A549 (cell line): ENCODE measurements around the gene BCR. TPM values are rescaled to one million over a fixed set of nuclear protein-coding genes. Genes with fewer than 3 reads are reported as not detected.

Source experiments
- ATAC-seq, 2 experiments: fragments of 200-7000 bp in 1 of 2; fragments of >200 bp in 1 of 2; cut with Nextera tagmentation in 1 of 2; cut with Tn5 transposase in 1 of 2; 3 replicates each; pipeline versions ENCODE4 v1.8.0 to v1.9.1; 2018 to 2020; ENCODE audit warnings: mild to moderate bottlenecking in 1 of 2, moderate library complexity in 1 of 2
- CTCF ChIA-PET: fragments of 300-600 bp; sonication (Branson Sonifier 250); formaldehyde crosslinking; extraction: SDS; loops from one replicate; lab custom pipeline; 2021; ENCODE audit warnings: antibody characterized with exemption, inconsistent platforms; lab: Yijun Ruan, JAX
- POLR2A ChIA-PET: fragments of 350-600 bp; formaldehyde crosslinking; extraction: SDS; loops from one replicate; lab custom pipeline; 2021; ENCODE audit warnings: antibody characterized with exemption, inconsistent platforms; lab: Yijun Ruan, JAX
- DNase-seq, 2 experiments: peaks; one replicate each; pipeline versions ENCODE4 v3.0.0 to v3.0.0-alpha.2; 2011 to 2016; ENCODE audit warnings: low read depth in 1 of 2, low spot score in 1 of 2
- FAIRE-seq: peaks from 2 replicates; lab custom pipeline; 2011; peaks lifted over from hg19 to GRCh38; lab: Jason Lieb, UNC
- H3K27ac ChIP-seq, 2 experiments: fragments of >200 bp; sonication (Bioruptor Twin); formaldehyde crosslinking; 3 replicates each; pipeline ENCODE4 v1.5.1; 2016 to 2017
- H3K4me1 ChIP-seq: fragments of >200 bp; sonication (Bioruptor Twin); formaldehyde crosslinking; 3 replicates; pipeline ENCODE4 v1.6.1; 2016
- H3K4me2 ChIP-seq: fragments of >200 bp; sonication (Bioruptor Twin); formaldehyde crosslinking; 3 replicates; pipeline ENCODE4 v1.6.1; 2016
- H3K4me3 ChIP-seq: fragments of >200 bp; sonication (Bioruptor Twin); formaldehyde crosslinking; 3 replicates; pipeline ENCODE4 v1.5.1; 2016
- H3K9me3 ChIP-seq: fragments of >200 bp; sonication (Bioruptor Twin); formaldehyde crosslinking; 3 replicates; pipeline ENCODE4 v1.6.1; 2016
- BHLHE40 ChIP-seq: IDR thresholded peaks from 2 replicates; pipeline ENCODE4 v1.6.1; 2012; ENCODE audit warnings: low read depth, low read length, inconsistent platforms
- CBX2 ChIP-seq: fragments of 200-600 bp; sonication (generic); IDR thresholded peaks from 2 replicates; pipeline ENCODE4 v1.6.1; 2016; ENCODE audit warnings: low read depth, mild to moderate bottlenecking, borderline replicate concordance
- EP300 ChIP-seq, 2 experiments: fragments of >200 bp; sonication (Bioruptor Twin); formaldehyde crosslinking; IDR thresholded peaks; 2 replicates in 1 of 2; 3 replicates in 1 of 2; pipeline ENCODE4 v1.6.1; 2016 to 2017
- FOSB ChIP-seq: fragments of 250-450 bp; sonication (Bioruptor Pico); IDR thresholded peaks from 2 replicates; pipeline ENCODE4 v1.5.0; 2020; ENCODE audit warnings: mild to moderate bottlenecking, moderate library complexity
- FOXS1 ChIP-seq: fragments of 250-450 bp; sonication (Bioruptor Pico); IDR thresholded peaks from 2 replicates; pipeline ENCODE4 v1.5.0; 2020; ENCODE audit warnings: mild to moderate bottlenecking, moderate library complexity
- HEYL ChIP-seq: fragments of 250-450 bp; sonication (Bioruptor Pico); IDR thresholded peaks from 2 replicates; pipeline ENCODE4 v1.8.0; 2021; ENCODE audit warnings: mild to moderate bottlenecking, moderate library complexity
- HOXB5 ChIP-seq: fragments of 250-450 bp; sonication (Bioruptor Pico); IDR thresholded peaks from 2 replicates; pipeline ENCODE4 v1.5.0; 2020; ENCODE audit warnings: mild to moderate bottlenecking, moderate library complexity
- KDM1A ChIP-seq: fragments of 200-600 bp; sonication (generic); IDR thresholded peaks from 2 replicates; pipeline ENCODE4 v1.6.1; 2016; ENCODE audit warnings: low read depth, mild to moderate bottlenecking
- MAFK ChIP-seq: fragments of 450-650 bp; IDR thresholded peaks from 2 replicates; pipeline ENCODE4 v1.6.1; 2014; ENCODE audit not compliant: partially characterized antibody
- MAX ChIP-seq: IDR thresholded peaks from 2 replicates; pipeline ENCODE4 v1.6.1; 2012
- MYC ChIP-seq: IDR thresholded peaks from 2 replicates; pipeline ENCODE4 v1.6.1; 2012; ENCODE audit warnings: mild to moderate bottlenecking, inconsistent platforms, low read length, improper control_type of control experiment, borderline replicate concordance
- RNF2 ChIP-seq: fragments of 200-600 bp; sonication (generic); IDR thresholded peaks from 2 replicates; pipeline ENCODE4 v1.6.1; 2016; ENCODE audit warnings: low read depth, mild to moderate bottlenecking, antibody characterized with exemption, moderate library complexity, borderline replicate concordance
- SMC3 ChIP-seq: fragments of >200 bp; sonication (Bioruptor Twin); formaldehyde crosslinking; IDR thresholded peaks from 3 replicates; pipeline ENCODE4 v1.6.1; 2018; ENCODE audit warnings: inconsistent platforms
- SREBF2 ChIP-seq: fragments of 450-650 bp; IDR thresholded peaks from 2 replicates; pipeline ENCODE4 v1.6.1; 2014; ENCODE audit warnings: mild to moderate bottlenecking, moderate library complexity
- TFCP2L1 ChIP-seq: fragments of 250-450 bp; sonication (Bioruptor Pico); IDR thresholded peaks from 2 replicates; pipeline ENCODE4 v1.5.0; 2021; ENCODE audit warnings: mild to moderate bottlenecking
- ZC3H11A ChIP-seq: fragments of 450-650 bp; IDR thresholded peaks from 2 replicates; pipeline ENCODE4 v1.6.1; 2014; ENCODE audit warnings: antibody characterized with exemption, mild to moderate bottlenecking
- ZNF302 ChIP-seq: fragments of 250-450 bp; sonication (Bioruptor Pico); IDR thresholded peaks from 2 replicates; pipeline ENCODE4 v1.9.0; 2021; ENCODE audit warnings: inconsistent platforms, mild to moderate bottlenecking, moderate library complexity
- WGBS: methylation state at CpG from one replicate; pipeline ENCODE4 v1.1.6; 2017; ENCODE audit errors: missing lambda C conversion rate; 5-methylcytosine and 5-hydroxymethylcytosine counted together
- polyA plus RNA-seq, 4 experiments: library from polyadenylated mRNA; depleted of rRNA in 3 of 4; stranded (reverse); fragments of >200 nt; fragmentation: RNase III in 1 of 4; extraction: RNeasy Plus Mini Kit Qiagen cat#74134 plus additional on column Dnase treatment in 1 of 4; gene quantifications; 2 replicates in 3 of 4; 3 replicates in 1 of 4; pipeline ENCODE4 v1.2.3, GENCODE V29; 2011 to 2017
- TF ChIP-seq, protein P1 (sequence below): fragments of >200 bp; sonication (Bioruptor Twin); formaldehyde crosslinking; IDR thresholded peaks from 3 replicates; pipeline ENCODE4 v1.5.1; 2016
- TF ChIP-seq, protein P2 (sequence below): fragments of 200-600 bp; sonication (generic); IDR thresholded peaks from 2 replicates; pipeline ENCODE4 v1.6.1; 2016; ENCODE audit warnings: antibody characterized with exemption, mild to moderate bottlenecking, moderate library complexity

Gene BCR
- polyA plus RNA-seq, 2 of the 4 experiments (the other 2 are of a cell fraction) = 14.7 to 16.4 TPM

GRCh38 chr22:23144932-23145877 lies 35.1 kb upstream of the BCR start, which contains the start of gene RAB36 (continued):
- TF ChIP-seq, protein P1, sequence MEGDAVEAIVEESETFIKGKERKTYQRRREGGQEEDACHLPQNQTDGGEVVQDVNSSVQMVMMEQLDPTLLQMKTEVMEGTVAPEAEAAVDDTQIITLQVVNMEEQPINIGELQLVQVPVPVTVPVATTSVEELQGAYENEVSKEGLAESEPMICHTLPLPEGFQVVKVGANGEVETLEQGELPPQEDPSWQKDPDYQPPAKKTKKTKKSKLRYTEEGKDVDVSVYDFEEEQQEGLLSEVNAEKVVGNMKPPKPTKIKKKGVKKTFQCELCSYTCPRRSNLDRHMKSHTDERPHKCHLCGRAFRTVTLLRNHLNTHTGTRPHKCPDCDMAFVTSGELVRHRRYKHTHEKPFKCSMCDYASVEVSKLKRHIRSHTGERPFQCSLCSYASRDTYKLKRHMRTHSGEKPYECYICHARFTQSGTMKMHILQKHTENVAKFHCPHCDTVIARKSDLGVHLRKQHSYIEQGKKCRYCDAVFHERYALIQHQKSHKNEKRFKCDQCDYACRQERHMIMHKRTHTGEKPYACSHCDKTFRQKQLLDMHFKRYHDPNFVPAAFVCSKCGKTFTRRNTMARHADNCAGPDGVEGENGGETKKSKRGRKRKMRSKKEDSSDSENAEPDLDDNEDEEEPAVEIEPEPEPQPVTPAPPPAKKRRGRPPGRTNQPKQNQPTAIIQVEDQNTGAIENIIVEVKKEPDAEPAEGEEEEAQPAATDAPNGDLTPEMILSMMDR = no peak

DNA sequence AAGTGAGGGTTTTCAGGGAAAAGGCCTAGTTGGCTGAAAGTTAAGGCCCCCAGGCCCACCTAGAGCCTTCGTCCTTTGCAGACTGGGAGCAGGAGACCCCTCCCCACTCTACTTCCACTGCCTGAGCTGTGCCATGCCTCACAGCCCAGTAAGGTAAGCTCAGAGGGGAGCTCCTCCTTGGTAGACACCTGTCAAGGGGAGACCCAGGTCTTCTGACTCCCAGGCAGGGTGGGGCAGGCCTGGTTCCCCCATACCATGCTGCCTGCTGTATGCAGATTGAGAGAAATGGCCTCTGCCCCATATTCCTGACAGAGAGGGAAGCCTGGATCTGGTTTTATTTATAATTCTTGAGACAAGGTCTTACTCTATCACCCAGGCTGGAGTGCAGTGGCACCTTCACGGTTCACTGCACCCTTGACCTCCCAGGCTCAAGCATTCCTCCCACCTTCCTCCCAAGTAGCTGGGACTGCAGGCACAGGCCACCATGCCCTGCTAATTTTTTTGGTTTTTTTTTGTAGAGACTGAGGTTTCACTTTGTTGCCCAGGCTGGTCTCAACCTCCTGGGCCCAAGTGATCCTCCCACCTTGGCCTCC lies 34.3 kb upstream of the BCR start:
- 24% methylated on average over 2 of the region's 2 CpGs for WGBS
- Histone ChIP-seq H3K4me1 (peaks cover 20% of the 10 kb centered on the region; the same call in 1 of the 3 replicates), H3K9me3 (no peaks in the 10 kb centered on the region), H3K4me2 (peak overlapping the region; percentile 95), H3K4me3 (peak overlapping the region; percentile 56), H3K27ac (peak overlapping the region; percentile 69 to 82)
- ChIA-PET POLR2A (no interaction called here), CTCF (interaction anchor here (0.8 to 2.0 kb wide), 4 partner anchors 10 to 187 kb away, joined by 3 to 8 read pairs (median 6); no protein-coding TSS in a partner anchor)
- ATAC-seq = no peak
- no peak for TF ChIP-seq ZNF302
- TF ChIP-seq BHLHE40 = no peak
- no peak for TF ChIP-seq FOXS1 (CRISPR knock-in tag)
- no peak for TF ChIP-seq HEYL (CRISPR knock-in tag)
- no peak for TF ChIP-seq SREBF2
- no peak for DNase-seq
- FAIRE-seq = no peak

GRCh38 chr22:23146478-23147205 lies 33.7 kb upstream of the BCR start:
- CTCF ChIA-PET = interaction anchor here (0.8 to 2.0 kb wide), 5 partner anchors 10 to 187 kb away, joined by 3 to 8 read pairs (median 6); no protein-coding TSS in a partner anchor
- no peak for FAIRE-seq
- no peak for ATAC-seq
- WGBS = 85% methylated on average over 7 of the region's 8 CpGs
- TF ChIP-seq ZC3H11A (no peak), HOXB5 (no peak), SMC3 (no peak)
- TF ChIP-seq, all 56 proteins: peak for 0
- Histone ChIP-seq H3K4me2 (peak overlapping the region; percentile 95; the same call in 2 of the 3 replicates), H3K9me3 (no peaks in the 10 kb centered on the region), H3K4me3 (no peak overlapping the region), H3K4me1 (peaks cover 16% of the 10 kb centered on the region; the same call in 1 of the 3 replicates), H3K27ac (no peak overlapping the region)
- POLR2A ChIA-PET = no interaction called here
- DNase-seq = no peak

GRCh38 chr22:23147617-23148387 lies 32.5 kb upstream of the BCR start:
- H3K4me3 ChIP-seq = no peak overlapping the region
- no peaks in the 10 kb centered on the region for H3K9me3 ChIP-seq
- ATAC-seq (no peak), DNase-seq (no peak), FAIRE-seq (no peak)
- 43% methylated on average over 6 of the region's 6 CpGs for WGBS
- CTCF ChIA-PET = interaction anchor here (1.2 to 2.0 kb wide), 3 partner anchors 8 to 134 kb away, joined by 3 to 7 read pairs (median 6); no protein-coding TSS in a partner anchor
- POLR2A ChIA-PET = no interaction called here
- H3K27ac ChIP-seq = no peak overlapping the region
- TF ChIP-seq FOXS1 (CRISPR knock-in tag) (no peak), MAFK (no peak), EP300 (IDR thresholded peaks at IDR 0.05) (no peak), RNF2 (no peak), HEYL (CRISPR knock-in tag) (no peak), CBX2 (no peak), MAX (no peak), MYC (no peak), KDM1A (no peak), FOSB (CRISPR knock-in tag) (no peak), TFCP2L1 (no peak)
- TF ChIP-seq, protein P2, sequence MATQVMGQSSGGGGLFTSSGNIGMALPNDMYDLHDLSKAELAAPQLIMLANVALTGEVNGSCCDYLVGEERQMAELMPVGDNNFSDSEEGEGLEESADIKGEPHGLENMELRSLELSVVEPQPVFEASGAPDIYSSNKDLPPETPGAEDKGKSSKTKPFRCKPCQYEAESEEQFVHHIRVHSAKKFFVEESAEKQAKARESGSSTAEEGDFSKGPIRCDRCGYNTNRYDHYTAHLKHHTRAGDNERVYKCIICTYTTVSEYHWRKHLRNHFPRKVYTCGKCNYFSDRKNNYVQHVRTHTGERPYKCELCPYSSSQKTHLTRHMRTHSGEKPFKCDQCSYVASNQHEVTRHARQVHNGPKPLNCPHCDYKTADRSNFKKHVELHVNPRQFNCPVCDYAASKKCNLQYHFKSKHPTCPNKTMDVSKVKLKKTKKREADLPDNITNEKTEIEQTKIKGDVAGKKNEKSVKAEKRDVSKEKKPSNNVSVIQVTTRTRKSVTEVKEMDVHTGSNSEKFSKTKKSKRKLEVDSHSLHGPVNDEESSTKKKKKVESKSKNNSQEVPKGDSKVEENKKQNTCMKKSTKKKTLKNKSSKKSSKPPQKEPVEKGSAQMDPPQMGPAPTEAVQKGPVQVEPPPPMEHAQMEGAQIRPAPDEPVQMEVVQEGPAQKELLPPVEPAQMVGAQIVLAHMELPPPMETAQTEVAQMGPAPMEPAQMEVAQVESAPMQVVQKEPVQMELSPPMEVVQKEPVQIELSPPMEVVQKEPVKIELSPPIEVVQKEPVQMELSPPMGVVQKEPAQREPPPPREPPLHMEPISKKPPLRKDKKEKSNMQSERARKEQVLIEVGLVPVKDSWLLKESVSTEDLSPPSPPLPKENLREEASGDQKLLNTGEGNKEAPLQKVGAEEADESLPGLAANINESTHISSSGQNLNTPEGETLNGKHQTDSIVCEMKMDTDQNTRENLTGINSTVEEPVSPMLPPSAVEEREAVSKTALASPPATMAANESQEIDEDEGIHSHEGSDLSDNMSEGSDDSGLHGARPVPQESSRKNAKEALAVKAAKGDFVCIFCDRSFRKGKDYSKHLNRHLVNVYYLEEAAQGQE = no peak
- H3K4me1 ChIP-seq = peaks cover 12% of the 10 kb centered on the region; the same call in 1 of the 3 replicates
- H3K4me2 ChIP-seq = no peak overlapping the region
